Measurements from ENCODE around the gene MALT1.
"Not testable (repeated sequence)": the region's sequence is repeated elsewhere in the genome, so short reads cannot be mapped to it uniquely, and the experiment has no call there.

DNA sequence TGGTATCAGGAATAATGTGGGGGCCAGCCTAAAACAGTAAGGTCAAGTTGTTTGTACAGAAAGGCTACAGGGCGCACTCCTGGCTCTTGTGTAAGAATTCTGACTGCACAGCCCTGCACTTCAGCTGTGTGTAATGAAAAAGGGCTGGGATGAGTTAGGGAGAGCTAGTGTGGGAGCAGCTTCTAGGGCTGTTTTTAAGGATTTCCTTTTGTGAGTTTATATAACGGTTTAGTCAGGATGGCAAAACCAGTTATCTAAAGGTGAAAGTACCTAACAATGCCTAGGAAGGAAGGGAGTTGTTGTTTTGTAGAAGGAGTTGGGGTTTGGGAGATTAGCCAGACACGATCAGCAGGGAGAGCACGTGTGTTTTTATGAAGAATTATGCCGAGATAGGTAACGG, 27.7 kb upstream of the MALT1 start:
- not testable (repeated sequence) for TF ChIP-seq POLR2A (IDR thresholded peaks at IDR 0.05)
- TF ChIP-seq, protein P1, sequence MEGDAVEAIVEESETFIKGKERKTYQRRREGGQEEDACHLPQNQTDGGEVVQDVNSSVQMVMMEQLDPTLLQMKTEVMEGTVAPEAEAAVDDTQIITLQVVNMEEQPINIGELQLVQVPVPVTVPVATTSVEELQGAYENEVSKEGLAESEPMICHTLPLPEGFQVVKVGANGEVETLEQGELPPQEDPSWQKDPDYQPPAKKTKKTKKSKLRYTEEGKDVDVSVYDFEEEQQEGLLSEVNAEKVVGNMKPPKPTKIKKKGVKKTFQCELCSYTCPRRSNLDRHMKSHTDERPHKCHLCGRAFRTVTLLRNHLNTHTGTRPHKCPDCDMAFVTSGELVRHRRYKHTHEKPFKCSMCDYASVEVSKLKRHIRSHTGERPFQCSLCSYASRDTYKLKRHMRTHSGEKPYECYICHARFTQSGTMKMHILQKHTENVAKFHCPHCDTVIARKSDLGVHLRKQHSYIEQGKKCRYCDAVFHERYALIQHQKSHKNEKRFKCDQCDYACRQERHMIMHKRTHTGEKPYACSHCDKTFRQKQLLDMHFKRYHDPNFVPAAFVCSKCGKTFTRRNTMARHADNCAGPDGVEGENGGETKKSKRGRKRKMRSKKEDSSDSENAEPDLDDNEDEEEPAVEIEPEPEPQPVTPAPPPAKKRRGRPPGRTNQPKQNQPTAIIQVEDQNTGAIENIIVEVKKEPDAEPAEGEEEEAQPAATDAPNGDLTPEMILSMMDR (IDR thresholded peaks at IDR 0.05) = not testable (repeated sequence)
